ENCODE measurements around the gene SMIM41. TPM values are rescaled to one million over a fixed set of nuclear protein-coding genes. Genes with fewer than 3 reads are reported as not detected.

SMIM41 gene
- polyA plus RNA-seq, 4 donors = 0.30 to 0.65 (median 0.39) TPM

DNA sequence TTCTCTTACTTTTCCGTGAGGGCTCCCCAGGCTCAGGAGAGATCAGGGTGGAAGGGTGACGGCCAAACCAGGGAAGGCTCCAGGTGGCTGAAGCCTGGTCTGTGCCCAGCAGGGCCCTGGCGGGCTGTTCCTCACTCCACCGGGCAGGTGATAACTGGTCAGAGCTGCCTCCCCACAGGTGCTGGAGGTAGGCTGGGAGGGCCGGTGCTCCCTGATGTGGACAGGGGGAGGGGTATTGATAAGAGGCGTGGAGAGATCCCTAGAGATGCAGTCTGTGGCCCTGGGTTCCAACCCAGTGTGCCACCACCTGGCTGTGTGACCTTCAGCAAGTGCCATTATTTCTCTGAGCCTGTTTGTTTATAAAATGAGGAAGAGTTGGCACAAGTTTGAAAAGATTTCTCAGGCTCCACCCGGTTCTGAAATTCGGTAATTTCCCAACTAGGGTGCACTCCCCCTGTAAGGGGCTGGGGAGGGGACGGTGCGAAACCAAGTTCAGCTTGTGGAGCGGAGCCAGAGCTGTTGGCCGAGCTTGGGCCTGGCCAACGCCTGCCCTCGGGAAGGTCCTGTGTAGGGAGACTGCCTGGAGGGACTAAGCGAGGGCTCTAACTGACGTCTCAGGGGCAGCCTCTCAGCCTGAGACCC lies 29.3 kb upstream of the SMIM41 start:
- no peak for DNase-seq (ENCODE audit: low read depth in 4 of 4, low spot score in 3 of 4)

DNA sequence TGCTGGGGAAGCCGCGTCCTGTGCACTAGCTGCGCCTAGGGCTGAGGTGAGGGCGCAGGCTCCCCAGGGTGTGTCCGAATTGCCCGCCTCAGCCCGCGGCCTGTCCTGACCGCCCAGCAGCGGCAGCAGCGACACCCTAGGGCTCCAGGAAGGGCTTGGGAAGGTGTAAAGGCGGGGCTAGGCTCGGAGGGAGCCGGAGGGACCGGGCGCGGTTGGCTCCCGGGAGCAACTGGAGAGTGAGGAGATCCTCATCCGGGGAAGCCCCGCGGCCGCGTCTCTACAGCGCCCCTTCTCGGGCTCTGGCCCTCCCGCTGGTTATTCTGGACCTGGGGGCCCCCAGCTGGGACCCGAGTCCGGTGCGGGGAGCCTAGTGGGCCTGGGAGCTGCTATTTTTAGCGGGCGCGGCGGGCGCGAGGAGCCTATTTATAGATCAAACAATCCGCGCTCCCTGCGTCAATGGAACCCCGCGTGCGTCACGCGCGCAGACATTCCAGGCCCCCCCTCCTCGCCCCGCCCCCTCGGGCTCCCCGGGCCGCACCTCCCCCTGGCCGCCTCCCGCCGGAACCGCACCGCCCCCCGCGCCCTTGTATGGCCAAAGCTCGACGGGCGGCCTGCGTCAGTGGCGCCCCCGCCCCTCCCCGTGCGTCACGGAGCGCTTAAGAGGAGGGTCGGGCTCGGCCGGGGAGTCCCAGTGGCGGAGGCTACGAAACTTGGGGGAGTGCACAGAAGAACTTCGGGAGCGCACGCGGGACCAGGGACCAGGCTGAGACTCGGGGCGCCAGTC lies 28.6 kb upstream of the SMIM41 start, which contains the start of gene NR4A1:
TSS of gene NR4A1 (plus strand) at position 685 of the 784 bp plus-strand sequence. CDS start 2,887 bp downstream, outside the sequence.
- peak; percentile 80 to 88 (median 86) for DNase-seq (ENCODE audit: low read depth in 4 of 4, low spot score in 3 of 4)

DNA sequence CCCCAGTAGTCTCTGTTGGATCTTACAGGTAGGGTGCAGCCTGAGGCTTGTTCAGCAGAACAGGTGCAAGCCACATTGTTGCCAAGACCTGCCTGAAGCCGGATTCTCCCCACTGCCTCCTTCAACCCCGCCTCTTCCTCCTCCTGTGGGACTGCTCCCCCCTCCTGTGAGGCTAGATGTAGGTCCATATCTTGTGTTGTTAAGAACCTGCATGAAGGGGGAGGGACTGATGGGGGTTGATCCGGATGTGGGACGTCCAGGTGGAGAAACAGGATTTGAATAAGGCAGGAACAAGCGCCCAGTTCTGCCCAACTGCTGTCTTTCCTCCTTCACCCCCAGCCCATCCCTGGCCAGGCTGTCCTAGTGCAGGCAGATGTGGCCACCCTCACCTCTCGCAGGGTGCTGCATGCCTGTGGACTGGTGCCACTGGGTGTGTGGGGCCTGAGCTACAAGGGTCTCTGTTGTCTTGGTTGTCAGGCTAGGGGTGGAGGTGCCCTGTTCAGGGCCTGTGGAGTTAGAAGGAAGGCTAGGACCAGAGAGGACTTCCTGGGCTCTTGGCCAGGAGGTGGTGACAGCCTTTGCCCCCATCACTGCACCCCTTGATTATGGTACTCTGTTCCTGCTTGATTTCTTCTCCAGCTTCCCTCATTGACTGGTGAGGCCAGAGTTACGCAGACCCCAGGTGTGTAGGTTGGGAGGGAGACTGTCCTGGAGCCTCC lies 26.9 kb upstream of the SMIM41 start:
- DNase-seq (ENCODE audit: low read depth in 4 of 4, low spot score in 3 of 4) = no peak

DNA sequence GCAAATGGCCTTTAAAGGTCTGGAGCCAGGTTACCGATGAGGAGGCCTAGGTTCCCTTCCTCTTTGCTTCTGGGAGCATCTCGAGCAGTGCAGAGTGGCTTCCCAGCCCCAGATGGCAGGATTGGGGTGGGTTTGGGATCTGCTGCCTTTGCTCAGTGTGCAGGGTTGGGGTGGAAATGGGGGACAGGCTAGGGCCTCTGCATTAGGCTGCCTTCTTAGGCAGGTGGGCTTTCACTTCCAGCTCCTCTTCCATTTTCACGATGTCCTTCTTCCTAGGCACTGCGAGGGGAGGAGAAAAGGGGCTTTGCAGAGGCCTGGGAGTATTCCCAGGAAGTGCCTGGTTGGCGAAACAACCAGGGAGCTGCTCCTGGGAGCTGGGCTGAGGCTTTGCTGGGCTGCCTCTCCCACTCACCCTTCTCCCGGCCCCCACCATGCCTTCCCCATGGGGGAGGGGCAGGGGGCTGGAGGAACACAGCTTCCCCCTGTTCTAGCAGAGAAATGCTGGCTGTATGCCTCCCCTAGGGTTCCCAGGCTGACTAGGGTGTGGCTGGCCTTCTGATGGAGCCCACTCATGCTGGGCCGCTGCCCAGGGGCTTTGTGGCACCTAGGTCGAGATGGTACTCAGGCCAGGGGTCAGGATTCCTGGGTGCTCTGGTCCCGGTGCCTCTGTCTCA lies 25.8 kb upstream of the SMIM41 start:
- DNase-seq (ENCODE audit: low read depth in 4 of 4, low spot score in 3 of 4) = no peak

DNA sequence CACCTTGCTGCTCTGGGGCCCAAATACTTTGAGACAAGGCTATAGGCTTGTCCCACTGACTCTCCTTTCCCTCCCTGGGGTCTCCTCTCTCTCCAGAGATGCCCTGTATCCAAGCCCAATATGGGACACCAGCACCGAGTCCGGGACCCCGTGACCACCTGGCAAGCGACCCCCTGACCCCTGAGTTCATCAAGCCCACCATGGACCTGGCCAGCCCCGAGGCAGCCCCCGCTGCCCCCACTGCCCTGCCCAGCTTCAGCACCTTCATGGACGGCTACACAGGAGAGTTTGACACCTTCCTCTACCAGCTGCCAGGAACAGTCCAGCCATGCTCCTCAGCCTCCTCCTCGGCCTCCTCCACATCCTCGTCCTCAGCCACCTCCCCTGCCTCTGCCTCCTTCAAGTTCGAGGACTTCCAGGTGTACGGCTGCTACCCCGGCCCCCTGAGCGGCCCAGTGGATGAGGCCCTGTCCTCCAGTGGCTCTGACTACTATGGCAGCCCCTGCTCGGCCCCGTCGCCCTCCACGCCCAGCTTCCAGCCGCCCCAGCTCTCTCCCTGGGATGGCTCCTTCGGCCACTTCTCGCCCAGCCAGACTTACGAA lies 25.2 kb upstream of the SMIM41 start:
- no peak for DNase-seq (ENCODE audit: low read depth in 4 of 4, low spot score in 3 of 4)

DNA sequence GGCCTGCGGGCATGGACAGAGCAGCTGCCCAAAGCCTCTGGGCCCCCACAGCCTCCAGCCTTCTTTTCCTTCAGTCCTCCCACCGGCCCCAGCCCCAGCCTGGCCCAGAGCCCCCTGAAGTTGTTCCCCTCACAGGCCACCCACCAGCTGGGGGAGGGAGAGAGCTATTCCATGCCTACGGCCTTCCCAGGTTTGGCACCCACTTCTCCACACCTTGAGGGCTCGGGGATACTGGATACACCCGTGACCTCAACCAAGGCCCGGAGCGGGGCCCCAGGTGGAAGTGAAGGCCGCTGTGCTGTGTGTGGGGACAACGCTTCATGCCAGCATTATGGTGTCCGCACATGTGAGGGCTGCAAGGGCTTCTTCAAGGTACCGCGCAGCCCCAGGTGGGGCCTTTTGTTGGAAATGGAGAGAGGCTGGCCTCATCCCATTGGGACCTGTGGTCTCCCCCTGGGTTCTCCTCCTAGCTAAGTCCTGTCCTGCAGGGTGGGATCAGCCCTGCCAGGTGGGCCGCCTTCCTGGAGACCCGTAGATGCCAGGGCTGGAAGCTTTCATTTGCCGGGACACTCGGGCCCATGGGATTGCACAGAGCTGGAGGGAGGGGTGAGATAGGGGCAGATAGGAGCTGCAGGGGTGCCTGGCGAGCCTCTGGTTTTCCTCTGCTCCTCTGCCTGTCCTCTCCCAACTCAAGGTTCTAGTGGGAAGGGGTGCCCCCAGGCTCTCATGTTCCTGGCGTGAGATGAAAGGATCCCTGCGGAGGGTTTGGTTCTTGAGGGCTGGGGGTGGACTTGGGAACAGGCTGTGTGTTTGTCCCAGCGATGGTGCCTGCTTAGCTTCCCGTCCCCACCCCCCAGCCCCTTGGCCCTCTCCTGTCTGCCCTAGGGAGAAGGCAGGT lies 24.4 kb upstream of the SMIM41 start:
- DNase-seq (ENCODE audit: low read depth in 4 of 4, low spot score in 3 of 4) = no peak

DNA sequence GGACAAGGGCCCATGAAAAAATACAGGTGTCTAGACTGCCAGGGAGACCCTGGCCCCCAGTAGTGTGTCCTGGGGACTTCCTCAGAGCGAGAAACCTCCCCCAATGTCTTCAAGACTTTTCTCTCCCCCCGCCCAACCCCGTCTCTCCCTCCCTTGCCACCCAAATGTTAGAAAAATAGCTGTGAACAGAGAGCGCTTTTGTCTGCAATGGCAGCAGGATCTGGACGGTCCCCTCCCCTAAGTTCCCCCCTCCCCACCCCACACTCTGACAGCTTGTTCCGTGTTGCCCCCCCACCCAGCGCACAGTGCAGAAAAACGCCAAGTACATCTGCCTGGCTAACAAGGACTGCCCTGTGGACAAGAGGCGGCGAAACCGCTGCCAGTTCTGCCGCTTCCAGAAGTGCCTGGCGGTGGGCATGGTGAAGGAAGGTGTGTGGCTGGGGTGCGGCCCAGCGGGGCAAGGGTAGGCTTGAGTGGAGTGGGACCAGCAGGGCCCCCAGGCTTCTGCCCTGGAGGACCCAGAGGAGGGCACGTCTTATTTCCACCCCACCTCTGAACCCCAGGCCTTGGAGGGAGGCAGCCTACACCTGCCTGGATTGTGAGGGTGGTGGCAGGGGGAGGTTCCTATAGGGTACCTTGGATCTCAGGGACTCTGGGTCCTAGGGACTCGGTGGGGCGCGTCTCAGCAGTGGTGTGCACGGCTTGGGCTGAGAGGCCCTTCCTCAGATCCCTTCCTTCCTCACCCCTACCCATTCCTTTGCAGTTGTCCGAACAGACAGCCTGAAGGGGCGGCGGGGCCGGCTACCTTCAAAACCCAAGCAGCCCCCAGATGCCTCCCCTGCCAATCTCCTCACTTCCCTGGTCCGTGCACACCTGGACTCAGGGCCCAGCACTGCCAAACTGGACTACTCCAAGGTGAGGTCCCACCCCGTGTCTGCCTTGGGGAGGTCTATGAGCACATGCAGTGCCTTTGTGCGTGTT lies 23.5 kb upstream of the SMIM41 start:
- no peak for DNase-seq (ENCODE audit: low read depth in 4 of 4, low spot score in 3 of 4)

DNA sequence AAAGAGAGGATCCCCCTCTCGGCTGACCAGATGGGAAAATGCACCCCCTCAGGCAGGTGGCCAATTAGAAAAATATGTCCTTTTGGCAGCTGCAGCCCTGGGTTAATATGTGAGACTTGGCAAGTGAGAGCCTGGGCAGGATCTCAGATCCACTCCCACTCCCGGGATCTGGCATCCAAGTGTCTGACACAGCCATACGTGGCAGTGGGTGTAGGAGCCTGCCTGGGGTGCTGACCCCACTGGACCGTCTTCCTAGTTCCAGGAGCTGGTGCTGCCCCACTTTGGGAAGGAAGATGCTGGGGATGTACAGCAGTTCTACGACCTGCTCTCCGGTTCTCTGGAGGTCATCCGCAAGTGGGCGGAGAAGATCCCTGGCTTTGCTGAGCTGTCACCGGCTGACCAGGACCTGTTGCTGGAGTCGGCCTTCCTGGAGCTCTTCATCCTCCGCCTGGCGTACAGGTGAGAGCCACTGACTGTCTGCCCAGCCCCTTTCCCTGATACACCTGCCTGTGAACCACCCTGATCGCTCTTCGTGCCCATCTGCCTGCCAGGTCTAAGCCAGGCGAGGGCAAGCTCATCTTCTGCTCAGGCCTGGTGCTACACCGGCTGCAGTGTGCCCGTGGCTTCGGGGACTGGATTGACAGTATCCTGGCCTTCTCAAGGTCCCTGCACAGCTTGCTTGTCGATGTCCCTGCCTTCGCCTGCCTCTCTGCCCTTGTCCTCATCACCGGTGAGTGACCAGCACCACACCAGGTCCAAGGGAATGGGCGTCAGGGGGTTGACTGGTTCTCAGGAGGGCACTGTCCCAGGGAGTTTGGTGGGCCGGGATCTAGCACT lies 22.5 kb upstream of the SMIM41 start:
- DNase-seq (ENCODE audit: low read depth in 4 of 4, low spot score in 3 of 4) = no peak

DNA sequence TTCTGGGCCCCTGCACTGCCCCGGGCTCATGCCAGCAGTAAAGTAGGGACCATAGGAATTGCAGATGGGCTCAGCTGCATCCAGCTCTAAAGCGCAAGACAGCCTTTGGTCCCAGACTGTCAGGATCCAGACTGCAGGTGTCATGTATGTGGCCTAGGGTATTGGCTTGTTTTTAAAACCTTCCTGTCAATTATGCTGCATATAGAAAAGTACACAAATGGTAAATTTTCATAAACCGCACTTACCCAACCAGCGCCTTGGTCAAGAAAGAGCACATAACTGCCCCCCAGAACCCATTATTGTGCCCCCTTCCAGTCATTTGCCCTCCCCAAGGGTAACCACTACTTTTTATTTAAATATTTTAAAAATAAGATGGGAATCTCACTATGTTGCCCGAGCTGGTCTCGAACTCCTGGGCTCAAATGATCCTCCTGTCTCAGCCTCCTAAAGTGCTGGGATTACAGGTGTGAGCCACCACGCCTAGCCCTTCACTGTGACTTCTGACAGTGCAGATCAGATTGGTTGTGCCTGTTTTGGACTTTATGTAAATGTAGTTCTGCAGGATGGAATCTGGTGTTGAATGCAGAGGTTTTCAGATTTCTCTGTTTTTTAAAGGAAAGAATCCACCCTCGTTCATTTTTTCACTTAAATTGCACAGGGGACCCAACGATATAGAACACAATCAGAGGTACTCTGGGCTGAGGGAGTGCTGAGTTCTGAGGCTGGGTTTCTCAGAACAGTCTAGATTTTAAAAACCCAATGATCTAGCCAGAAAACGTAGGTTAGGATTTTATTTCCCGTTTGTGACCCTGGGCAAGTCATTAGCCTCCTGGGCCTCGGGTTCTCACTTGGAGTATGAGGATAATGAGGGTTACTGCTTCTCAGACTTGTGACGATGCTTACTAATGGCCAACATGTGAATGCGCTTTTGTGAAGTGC lies 21.6 kb upstream of the SMIM41 start:
- no peak for DNase-seq (ENCODE audit: low read depth in 4 of 4, low spot score in 3 of 4)

DNA sequence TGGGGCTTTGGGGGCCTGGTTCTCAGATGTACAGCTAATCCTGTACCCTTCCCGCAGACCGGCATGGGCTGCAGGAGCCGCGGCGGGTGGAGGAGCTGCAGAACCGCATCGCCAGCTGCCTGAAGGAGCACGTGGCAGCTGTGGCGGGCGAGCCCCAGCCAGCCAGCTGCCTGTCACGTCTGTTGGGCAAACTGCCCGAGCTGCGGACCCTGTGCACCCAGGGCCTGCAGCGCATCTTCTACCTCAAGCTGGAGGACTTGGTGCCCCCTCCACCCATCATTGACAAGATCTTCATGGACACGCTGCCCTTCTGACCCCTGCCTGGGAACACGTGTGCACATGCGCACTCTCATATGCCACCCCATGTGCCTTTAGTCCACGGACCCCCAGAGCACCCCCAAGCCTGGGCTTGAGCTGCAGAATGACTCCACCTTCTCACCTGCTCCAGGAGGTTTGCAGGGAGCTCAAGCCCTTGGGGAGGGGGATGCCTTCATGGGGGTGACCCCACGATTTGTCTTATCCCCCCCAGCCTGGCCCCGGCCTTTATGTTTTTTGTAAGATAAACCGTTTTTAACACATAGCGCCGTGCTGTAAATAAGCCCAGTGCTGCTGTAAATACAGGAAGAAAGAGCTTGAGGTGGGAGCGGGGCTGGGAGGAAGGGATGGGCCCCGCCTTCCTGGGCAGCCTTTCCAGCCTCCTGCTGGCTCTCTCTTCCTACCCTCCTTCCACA lies 20.7 kb upstream of the SMIM41 start:
- no peak for DNase-seq (ENCODE audit: low read depth in 4 of 4, low spot score in 3 of 4)

DNA sequence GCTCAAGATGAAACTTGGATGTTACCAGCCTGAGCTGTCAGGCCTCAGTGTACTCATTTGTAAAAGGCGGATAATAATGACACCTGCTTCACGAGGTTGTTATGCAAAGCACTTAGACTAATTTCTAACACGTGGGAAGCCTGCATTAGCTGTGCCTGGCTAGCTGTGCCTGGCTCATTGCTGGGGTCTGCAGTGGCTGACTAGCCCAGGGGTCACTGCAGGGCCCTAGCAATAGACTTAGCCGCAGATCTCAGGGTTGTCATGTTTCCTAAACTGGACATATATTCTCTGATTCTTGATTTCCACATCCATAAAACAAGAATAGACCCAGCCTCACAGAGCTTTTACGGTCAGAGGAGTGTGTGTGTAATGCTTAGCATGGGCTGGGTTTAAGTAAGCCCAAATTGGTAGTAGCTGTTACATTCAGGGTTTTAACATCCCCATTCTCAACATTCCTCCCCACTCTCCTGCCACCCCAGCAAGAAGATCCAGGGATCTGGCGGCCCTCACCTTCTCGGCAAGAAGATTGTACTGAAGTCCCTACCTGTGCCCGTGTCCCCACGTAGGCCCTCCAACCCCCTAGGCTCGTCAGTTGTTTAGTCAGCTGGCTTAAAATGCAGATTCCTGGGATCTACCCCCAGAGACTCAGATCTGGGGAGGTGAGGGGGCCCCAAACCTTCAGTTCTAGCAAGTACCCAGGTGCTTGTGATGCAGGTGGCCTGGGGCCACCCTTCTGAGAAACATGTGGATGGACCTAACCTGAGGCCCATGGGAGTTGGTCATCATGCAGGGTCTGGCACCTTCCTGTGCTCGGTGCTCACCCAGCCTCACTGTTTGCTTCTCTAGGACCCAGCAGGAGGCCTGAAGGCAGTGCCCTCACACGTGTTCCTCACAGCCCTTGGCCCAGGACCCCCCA lies 19.7 kb upstream of the SMIM41 start:
- no peak for DNase-seq (ENCODE audit: low read depth in 4 of 4, low spot score in 3 of 4)

DNA sequence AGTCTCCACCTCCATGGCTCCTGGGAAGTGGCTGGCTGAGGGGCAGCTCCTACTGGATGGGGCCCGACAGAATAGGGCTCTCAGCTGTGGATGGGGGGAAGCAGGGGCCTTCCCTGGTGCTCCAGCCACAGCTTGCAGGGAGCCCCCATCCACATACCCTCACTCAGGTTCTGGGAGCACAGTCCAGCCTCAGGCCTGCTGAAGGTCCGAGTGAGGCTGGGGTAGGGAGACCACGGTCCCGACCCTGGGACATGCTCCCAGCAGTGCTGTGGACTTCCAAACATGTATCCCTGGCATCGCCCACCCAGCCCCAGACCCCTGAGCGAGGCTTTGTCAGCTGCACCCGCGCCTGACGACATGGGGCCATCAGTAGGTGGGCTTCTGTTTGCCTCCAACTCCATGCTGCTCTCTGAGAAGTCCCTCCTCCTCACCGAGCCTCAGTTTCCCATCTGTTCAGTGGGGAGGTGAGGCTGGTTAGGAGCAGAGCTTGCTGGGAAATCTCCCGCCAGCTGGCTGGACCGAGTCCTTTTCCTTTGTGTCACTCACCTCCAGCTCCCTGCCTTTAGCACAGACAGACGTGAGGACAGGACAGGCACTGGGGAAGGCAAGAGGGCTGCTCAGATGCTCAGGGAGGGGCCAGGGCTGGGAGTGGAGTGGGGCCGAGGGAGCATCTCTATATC lies 18.9 kb upstream of the SMIM41 start:
- DNase-seq (ENCODE audit: low read depth in 4 of 4, low spot score in 3 of 4) = no peak

DNA sequence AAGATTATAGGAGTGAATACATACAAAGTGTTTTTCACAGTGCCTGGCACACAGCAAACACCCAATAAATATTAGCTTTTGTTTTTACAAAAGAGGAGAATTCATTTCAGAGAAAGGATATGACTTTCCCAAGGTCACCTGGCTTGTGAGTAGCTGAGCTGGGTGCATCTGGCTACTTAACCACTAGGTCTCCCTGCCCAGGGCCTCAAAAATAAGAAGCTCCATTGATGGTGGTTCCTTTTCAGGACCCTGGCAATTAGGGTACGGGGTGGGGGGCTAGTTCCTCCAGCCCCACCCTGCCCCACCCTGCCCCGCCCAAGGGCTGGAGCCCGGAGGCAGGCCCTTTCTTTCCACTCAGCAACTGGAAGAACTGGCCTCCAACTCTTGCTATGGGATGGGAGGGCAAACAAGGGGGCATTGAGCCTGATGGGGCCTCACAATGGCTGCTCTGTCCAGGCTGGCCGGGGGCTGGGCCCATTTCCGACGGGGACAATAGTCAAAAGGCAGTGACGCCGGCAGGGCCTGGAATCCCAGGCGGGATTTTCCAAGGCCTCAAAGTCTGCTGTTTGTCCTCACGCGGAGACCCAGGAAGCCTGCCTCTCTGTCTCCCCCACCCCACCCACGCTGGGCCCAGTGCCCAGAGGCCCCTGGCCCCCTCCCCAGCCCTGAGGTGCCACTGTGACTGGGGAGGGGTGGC lies 17.9 kb upstream of the SMIM41 start:
- DNase-seq (ENCODE audit: low read depth in 4 of 4, low spot score in 3 of 4) = no peak
